ENCODE results near the gene STIM1.

STIM1 gene

DNA sequence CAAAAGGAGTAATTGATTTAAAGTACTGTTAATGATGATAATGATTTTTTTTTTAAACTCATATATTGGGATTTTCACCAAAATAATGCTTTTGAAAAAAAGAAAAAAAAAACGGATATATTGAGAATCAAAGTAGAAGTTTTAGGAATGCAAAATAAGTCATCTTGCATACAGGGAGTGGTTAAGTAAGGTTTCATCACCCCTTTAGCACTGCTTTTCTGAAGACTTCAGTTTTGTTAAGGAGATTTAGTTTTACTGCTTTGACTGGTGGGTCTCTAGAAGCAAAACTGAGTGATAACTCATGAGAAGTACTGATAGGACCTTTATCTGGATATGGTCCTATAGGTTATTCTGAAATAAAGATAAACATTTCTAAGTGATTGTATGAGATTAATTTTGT, 283.0 kb downstream of the STIM1 start:
- DNase-seq = no peak

- no peak for DNase-seq
Observed at GRCh38 chr11:4140067-4140636, 284.7 kb downstream of the STIM1 start.
